Effector CD8-positive, alpha-beta T cell (primary cell): ENCODE measurements around the gene MTHFD2L.
"Not testable (repeated sequence)": the region's sequence is repeated elsewhere in the genome, so short reads cannot be mapped to it uniquely, and the experiment has no call there.

Experiments
- DNase-seq: peaks from one replicate; lab custom pipeline; 2025; lab: John Stamatoyannopoulos, UW

The MTHFD2L gene

DNA sequence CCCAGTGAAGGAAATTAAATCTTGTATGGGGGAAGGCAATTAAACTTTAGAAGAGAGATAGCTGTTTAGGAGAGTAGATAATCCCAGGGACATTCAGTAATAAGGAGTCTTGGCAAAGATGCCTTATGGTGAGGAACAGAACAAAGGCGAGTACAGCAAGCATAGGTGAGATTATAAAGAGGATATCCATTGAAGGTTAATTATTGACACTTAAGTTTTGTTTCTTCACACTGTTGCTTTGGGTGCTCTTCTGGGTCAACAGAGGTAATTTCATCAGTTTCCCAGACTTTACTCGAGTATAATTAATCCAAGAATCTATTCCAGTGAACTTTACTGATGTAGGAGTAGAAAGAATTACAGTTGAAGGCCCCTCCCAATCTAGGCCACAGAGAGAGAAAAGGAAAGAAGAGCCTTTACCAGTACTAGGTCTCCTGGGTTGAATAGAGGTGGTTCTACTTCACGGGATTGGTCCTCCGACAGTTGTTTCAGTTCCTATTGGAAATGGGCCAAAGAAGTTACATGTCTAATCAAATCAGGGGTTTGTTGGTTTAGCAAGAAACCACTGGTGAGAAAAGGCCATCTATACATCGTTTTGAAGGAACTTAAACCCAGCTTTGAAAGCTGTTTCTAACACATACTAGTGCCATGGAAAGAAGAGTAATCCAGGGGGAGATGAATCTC lies 177.6 kb downstream of the MTHFD2L start:
- DNase-seq: no peak

DNA sequence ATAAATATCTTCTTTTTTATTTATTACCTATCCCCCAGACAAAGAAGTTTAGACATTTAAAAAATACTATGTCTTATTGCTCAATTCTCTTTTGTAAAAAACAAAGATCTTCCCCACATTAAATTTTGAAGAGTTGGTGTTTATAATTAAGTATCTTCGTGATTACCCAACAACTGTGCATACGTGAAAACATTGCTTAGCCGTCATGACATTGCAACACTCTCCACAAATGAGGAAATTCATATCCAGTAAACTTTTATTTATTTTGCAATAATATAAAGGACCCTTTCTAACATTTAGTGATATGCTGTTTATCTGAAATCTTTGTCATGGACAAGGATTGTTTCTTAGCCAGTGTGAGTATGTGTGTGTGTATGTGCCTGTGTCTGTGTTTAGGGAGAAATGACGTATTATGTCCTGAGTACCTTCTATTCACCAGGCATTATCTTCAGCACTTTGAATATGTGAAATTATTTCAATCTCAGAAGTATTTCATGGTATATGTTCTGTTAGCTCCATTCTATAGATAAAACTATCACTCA lies 180.9 kb downstream of the MTHFD2L start:
- DNase-seq: no peak

DNA sequence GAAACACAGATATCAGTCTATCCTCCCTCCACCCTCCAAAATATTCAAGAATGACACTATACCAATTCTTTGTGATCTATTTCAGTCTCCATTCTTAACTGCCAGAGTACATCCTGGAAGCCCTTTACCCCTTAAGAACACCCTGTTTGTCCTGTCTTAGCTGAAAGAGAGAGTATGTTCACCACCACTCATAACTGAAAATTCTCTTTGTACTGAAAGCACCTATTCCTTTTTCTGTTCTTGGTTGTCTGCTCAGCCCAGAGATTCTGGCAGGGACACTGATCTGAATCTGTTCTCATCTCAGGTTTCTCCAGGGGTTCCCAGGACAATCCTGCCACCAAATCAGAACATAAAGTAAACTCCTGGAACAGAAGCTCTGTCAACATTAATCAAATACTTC lies 181.6 kb downstream of the MTHFD2L start:
- no peak for DNase-seq

DNA sequence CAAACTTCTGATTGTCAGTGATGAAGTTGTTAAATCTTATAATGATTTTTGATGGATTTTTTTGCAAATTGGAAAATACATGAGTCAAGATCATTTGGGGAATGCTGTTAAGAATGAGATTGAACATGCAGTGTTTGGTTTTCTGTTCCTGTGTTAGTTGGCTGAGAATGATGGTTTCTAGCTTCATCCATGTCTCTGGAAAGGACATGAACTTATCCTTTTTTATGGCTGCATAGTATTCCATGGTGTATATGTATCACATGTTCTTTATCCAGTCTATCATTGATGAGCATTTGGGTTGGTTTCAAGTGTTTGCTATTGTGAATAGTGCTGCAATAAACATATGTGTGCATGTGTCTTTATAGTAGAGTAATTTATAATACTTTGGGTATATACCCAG lies 182.5 kb downstream of the MTHFD2L start:
- not testable (repeated sequence) for DNase-seq

DNA sequence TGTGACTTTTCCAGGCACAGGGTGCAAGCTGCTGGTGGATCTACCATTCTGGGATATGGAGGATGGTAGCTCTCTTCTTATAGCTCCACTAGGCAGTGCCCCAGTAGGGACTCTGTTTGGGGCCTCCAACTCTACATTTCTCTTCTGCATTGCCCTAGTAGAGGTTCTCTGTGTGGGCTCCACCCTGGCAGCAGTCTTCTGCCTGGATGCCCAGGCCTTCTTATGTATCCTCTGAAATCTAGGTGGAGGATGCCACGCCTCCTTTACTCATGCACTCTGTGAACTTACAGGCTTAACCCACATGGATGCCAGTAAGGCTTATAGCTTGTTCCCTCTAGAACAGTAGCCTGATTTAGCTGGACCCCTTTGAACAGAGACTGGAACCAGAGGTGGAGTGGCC lies 186.1 kb downstream of the MTHFD2L start:
- no peak for DNase-seq
